Endothelial cell (in vitro differentiated cells): ENCODE measurements around the gene TTC34. TPM values are rescaled to one million over a fixed set of nuclear protein-coding genes. Genes with fewer than 3 reads are reported as not detected.

Source experiments
- DNase-seq: peaks from one replicate; pipeline ENCODE4 v3.0.0; 2021; ENCODE audit warnings: low spot score
- H3K27ac Mint-ChIP-seq: one replicate; pipeline ENCODE4 v1.8.0; 2021; ENCODE audit warnings: mixed read lengths, inconsistent platforms; ENCODE audit not compliant: unreplicated experiment
- H3K27me3 Mint-ChIP-seq: one replicate; pipeline ENCODE4 v1.8.0; 2021; ENCODE audit warnings: mild to moderate bottlenecking, moderate library complexity, mixed read lengths, inconsistent platforms; ENCODE audit not compliant: unreplicated experiment
- H3K36me3 Mint-ChIP-seq: one replicate; pipeline ENCODE4 v1.8.0; 2021; ENCODE audit warnings: mild to moderate bottlenecking, low read depth, mixed read lengths, inconsistent platforms; ENCODE audit not compliant: unreplicated experiment
- H3K4me1 Mint-ChIP-seq: one replicate; pipeline ENCODE4 v1.8.0; 2021; ENCODE audit warnings: mild to moderate bottlenecking, mixed read lengths, inconsistent platforms; ENCODE audit not compliant: unreplicated experiment
- H3K4me3 Mint-ChIP-seq: one replicate; pipeline ENCODE4 v1.8.0; 2021; ENCODE audit warnings: mild to moderate bottlenecking, mixed read lengths, inconsistent platforms; ENCODE audit not compliant: unreplicated experiment
- H3K9me3 Mint-ChIP-seq: one replicate; pipeline ENCODE4 v1.8.0; 2021; ENCODE audit warnings: mixed read lengths, inconsistent platforms; ENCODE audit not compliant: unreplicated experiment
- total RNA-seq: library from RNA; stranded (reverse); fragmentation: NEBNext Ultra II Directional; extraction: Animal tissue kit (Norgen Biotek cat#: 25700); gene quantifications from one replicate; pipeline ENCODE4 v1.2.1, GENCODE V29; 2021; ENCODE audit not compliant: unreplicated experiment
- TF ChIP-seq, protein P1 (sequence below): fragments of 200-600 bp; sonication (generic); IDR thresholded peaks from one replicate; pipeline ENCODE4 v1.5.0; 2021; ENCODE audit warnings: antibody characterized with exemption; ENCODE audit not compliant: unreplicated experiment

TTC34 gene
- total RNA-seq, 1 donor from 2014 or later = 0.82 TPM

DNA sequence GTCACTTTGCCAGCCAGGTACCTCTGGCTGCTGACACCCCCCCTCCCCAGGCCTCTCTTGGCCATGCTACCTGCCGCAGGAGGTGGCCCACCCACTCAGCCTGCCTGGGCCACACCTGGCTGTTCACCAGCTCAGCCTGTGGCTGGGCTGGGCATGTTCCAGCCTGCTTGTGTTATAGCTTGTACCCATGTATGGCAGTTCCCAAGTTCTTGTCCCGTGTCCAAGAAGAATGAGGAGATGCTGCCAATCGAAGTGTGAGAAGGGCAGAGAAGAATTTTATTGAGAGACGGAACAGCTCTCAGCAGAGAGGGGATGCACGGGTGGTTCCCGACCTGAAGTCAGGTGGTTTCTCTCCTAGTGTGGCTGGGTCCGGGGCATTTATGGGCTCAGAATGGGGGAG lies 164.8 kb downstream of the TTC34 start:
- Mint-ChIP-seq H3K27ac (peak overlapping the region; percentile 8), H3K27me3 (peaks cover 8% of the 10 kb centered on the region), H3K9me3 (peaks cover 11% of the 10 kb centered on the region), H3K4me1 (no peaks in the 10 kb centered on the region), H3K4me3 (no peak overlapping the region), H3K36me3 (peaks cover 5% of the 10 kb centered on the region)
- no peak for DNase-seq
- TF ChIP-seq, protein P1, sequence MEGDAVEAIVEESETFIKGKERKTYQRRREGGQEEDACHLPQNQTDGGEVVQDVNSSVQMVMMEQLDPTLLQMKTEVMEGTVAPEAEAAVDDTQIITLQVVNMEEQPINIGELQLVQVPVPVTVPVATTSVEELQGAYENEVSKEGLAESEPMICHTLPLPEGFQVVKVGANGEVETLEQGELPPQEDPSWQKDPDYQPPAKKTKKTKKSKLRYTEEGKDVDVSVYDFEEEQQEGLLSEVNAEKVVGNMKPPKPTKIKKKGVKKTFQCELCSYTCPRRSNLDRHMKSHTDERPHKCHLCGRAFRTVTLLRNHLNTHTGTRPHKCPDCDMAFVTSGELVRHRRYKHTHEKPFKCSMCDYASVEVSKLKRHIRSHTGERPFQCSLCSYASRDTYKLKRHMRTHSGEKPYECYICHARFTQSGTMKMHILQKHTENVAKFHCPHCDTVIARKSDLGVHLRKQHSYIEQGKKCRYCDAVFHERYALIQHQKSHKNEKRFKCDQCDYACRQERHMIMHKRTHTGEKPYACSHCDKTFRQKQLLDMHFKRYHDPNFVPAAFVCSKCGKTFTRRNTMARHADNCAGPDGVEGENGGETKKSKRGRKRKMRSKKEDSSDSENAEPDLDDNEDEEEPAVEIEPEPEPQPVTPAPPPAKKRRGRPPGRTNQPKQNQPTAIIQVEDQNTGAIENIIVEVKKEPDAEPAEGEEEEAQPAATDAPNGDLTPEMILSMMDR = no peak

DNA sequence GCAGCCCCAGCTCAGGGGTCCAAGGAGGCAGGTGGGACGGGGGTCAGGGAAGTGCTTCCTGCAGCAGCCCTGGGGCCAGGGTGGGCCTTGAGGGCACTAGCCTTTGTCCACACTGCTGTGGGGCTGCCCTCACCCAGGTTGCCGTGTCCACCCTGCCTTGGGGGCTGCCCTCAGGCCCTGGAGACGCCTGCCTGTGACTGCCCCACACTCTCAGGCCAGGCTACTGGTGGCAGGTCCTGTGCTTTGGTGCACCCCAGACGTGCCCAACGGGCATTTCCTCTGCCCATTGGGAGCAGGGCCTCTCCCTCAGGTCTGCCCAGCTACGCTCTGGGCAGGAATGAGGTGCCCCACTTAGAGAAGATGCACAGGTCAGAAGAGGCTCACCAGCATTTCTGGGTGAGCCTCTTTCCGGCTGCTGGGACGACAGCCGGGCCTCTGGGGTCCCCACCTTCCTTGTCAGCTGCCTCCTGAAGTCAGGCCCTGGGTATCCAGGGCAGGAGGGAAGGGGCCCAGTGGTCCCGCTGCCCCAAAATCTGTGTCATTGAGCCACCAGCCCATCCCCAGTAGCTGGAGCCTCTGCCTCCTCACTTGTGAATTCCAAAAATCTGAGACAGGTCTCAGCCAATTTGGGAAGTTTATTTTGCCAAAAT lies 166.0 kb downstream of the TTC34 start:
- H3K36me3 Mint-ChIP-seq = peaks cover 9% of the 10 kb centered on the region
- TF ChIP-seq, protein P1 = no peak
- H3K4me3 Mint-ChIP-seq = no peak overlapping the region
- no peak overlapping the region for H3K27ac Mint-ChIP-seq
- H3K27me3 Mint-ChIP-seq = peaks cover 15% of the 10 kb centered on the region
- H3K9me3 Mint-ChIP-seq = peaks cover 11% of the 10 kb centered on the region
- no peak for DNase-seq
- H3K4me1 Mint-ChIP-seq = peaks cover 3% of the 10 kb centered on the region

DNA sequence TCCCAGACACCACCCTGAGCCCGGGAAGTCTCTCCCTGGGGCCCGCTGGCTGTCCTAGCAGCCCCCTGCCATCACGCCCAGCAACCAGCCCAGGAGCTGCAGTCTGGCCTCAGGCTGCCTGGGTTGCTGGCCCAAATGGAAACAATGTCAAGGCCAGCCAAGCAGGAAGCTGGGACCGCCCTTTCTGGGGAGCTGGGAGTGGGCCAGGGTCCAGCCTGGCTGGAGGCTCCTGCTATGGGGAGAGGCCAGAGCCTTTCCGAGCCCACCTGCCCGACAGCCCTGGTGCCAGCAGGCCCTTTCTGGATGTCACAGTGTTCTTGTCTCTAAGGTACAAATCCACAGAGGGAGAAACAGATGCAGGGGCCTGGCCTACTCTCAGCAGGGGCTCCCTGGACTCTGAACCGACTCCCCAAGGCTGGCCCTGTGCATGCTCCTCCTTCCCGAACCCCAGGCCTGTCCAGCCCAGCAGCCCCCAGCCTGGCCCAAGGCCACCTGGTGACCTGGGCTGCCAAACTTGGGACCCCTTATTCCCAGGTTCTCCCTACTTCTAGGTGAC lies 167.5 kb downstream of the TTC34 start:
- TF ChIP-seq, protein P1 = no peak
- Mint-ChIP-seq H3K36me3 (peaks cover 12% of the 10 kb centered on the region), H3K27ac (no peak overlapping the region), H3K4me1 (peaks cover 3% of the 10 kb centered on the region), H3K27me3 (peaks cover 23% of the 10 kb centered on the region), H3K4me3 (no peak overlapping the region), H3K9me3 (peaks cover 11% of the 10 kb centered on the region)
- DNase-seq = no peak

DNA sequence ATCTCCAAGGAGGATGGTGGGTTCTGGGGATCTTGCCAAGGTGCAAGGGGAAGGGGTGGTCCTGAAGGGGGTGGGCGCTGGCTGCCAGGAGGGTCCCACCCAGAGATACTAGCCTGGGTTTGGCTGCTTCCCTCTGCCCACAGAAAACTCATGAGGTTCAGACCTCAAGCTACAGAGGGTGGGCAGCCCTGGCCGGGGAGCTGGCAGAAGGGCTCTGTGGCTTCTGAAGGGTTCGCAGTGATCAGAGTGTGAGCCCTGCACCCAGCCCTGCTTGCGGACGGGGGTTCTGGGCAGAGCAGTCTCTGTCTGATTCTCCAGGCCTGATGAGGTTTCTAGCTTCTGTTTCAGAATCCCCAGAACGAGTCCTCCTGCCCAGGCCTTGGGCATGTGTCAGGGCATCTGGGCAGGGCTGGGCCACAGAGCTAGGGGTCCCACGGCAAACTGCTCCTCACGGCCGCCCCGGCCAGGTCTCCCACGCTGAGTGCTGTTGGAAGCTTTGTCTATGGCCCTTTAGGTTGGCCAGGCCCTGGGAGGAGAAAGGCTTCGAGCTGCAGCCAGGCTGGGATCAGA lies 168.0 kb downstream of the TTC34 start:
- Mint-ChIP-seq H3K36me3 (peaks cover 12% of the 10 kb centered on the region), H3K4me1 (peaks cover 3% of the 10 kb centered on the region), H3K27me3 (peaks cover 23% of the 10 kb centered on the region), H3K9me3 (peaks cover 11% of the 10 kb centered on the region), H3K4me3 (no peak overlapping the region), H3K27ac (no peak overlapping the region)
- DNase-seq = no peak
- TF ChIP-seq, protein P1 = no peak
